ENCODE data around the gene PPIP5K2. TPM values are rescaled to one million over a fixed set of nuclear protein-coding genes. Genes with fewer than 3 reads are reported as not detected.

Gene PPIP5K2
- total and polyA plus RNA-seq, 7 donors, result 4.5 to 11.0 (median 7.4) TPM

DNA sequence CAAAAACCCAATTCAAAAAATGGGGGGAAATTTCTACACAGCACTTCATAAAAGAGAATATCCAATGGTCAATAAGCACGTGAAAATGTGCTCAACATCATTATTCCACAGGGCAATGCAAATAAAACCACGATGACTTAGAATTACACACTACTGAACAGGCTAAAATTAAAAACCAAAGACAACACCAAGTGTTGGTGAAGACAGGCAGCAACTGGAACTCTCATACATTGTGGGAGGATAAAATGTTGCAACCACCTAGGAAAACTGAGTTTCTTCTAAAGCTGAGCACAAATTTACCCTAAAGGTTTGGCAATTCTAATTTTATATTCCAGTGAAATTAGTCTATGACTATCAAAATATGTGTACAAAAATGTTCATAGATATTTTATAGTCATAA lies 9.7 kb upstream of the PPIP5K2 start:
- WGBS, 3 donors, result 91 to 95% (median 94%) methylated on average over 2 of the region's 2 CpGs
- Histone ChIP-seq H3K4me3 (no peak overlapping the region), H3K27me3 (ENCODE audit: insufficient read depth in 3 of 3, low read length in 2 of 3) (no peaks in the 10 kb centered on the region), H3K27ac (no peak overlapping the region), H3K4me1 (no peaks in the 10 kb centered on the region), H3K36me3 (ENCODE audit: insufficient read depth in 1 of 2, low read depth in 1 of 2) (peaks cover 0 to 15% of the 10 kb centered on the region in 2 donors), H3K9me3 (no peaks in the 10 kb centered on the region)
- ATAC-seq (no peak), DNase-seq (no peak)
- TF ChIP-seq, protein P1, sequence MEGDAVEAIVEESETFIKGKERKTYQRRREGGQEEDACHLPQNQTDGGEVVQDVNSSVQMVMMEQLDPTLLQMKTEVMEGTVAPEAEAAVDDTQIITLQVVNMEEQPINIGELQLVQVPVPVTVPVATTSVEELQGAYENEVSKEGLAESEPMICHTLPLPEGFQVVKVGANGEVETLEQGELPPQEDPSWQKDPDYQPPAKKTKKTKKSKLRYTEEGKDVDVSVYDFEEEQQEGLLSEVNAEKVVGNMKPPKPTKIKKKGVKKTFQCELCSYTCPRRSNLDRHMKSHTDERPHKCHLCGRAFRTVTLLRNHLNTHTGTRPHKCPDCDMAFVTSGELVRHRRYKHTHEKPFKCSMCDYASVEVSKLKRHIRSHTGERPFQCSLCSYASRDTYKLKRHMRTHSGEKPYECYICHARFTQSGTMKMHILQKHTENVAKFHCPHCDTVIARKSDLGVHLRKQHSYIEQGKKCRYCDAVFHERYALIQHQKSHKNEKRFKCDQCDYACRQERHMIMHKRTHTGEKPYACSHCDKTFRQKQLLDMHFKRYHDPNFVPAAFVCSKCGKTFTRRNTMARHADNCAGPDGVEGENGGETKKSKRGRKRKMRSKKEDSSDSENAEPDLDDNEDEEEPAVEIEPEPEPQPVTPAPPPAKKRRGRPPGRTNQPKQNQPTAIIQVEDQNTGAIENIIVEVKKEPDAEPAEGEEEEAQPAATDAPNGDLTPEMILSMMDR (IDR thresholded peaks at IDR 0.05), result no peak
- intact Hi-C loops (cut with DNase I), result loop anchor here in 1 of 2 donors (10.0 kb wide), 1 partner anchor 356 kb away; the partner anchor contains the start of gene PAM

DNA sequence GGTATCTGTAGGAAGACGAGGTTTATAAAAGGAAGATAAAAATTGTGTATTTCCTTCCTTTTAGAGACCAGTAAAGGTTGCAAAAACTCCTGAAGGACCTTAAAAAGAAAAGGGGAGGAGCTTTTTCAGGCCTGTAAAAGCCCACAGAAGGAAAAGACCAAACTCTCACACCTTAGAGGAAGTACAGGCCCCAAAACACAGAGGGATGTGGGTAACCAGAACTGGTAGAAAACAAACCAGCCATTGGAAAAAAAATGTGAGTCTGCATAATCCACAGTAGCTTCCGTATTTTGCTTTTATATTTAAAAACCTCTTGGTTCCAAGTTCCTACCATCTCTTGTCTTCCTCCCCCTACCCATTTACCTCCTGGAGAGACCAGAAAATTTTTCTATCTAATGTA lies 8.6 kb upstream of the PPIP5K2 start:
- ATAC-seq, result no peak
- no peak overlapping the region for H3K27ac ChIP-seq

DNA sequence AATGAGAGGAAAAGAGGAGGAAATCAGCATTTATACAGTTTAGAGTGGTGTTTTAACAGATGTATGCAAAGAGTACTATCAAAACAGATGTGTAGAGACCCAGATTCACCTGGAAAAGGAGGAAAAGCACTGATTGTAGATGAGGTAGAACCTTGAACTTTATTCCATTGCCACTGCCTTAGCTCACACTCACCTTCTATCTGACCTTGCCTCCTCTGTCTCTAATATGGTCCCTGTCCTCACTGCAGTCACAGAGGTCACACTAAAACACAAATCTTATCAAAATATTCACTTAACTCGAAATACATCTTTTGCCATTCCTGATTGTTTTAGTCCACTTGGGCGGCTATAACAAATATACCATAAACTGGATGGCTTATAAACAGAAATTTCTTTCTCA lies 7.2 kb upstream of the PPIP5K2 start:
- no peak overlapping the region for H3K4me3 ChIP-seq
- no peak for ATAC-seq
- intact Hi-C loops (cut with DNase I), result loop anchor here in 1 of 2 donors (10.0 kb wide), 1 partner anchor 358 kb away; the partner anchor contains the start of gene PAM

More for the DNA sequence above, 8.6 kb upstream of the PPIP5K2 start:
- Histone ChIP-seq H3K9me3 (no peaks in the 10 kb centered on the region), H3K4me3 (no peak overlapping the region), H3K36me3 (ENCODE audit: insufficient read depth in 1 of 2, low read depth in 1 of 2) (peaks cover 0 to 14% of the 10 kb centered on the region in 2 donors), H3K27me3 (ENCODE audit: insufficient read depth in 3 of 3, low read length in 2 of 3) (no peaks in the 10 kb centered on the region), H3K4me1 (peaks cover under 1% of the 10 kb centered on the region)
- intact Hi-C loops (cut with DNase I), result loop anchor here in 1 of 2 donors (10.0 kb wide), 1 partner anchor 357 kb away; the partner anchor contains the start of gene PAM
- no peak for DNase-seq
- 84 to 86% (median 84%) methylated on average over 2 of the region's 2 CpGs for WGBS, 3 donors
- TF ChIP-seq, protein P1 (IDR thresholded peaks at IDR 0.05), result no peak

GRCh38 chr5:103114440-103114839 lies 5.7 kb upstream of the PPIP5K2 start:
- Histone ChIP-seq H3K27me3 (ENCODE audit: insufficient read depth in 3 of 3, low read length in 2 of 3) (no peaks in the 10 kb centered on the region), H3K9me3 (no peaks in the 10 kb centered on the region), H3K4me1 (peaks cover 21% of the 10 kb centered on the region), H3K36me3 (ENCODE audit: insufficient read depth in 1 of 2, low read depth in 1 of 2) (no peaks in the 10 kb centered on the region), H3K4me3 (no peak overlapping the region), H3K27ac (no peak overlapping the region)
- TF ChIP-seq, protein P1 (IDR thresholded peaks at IDR 0.05), result no peak
- WGBS, 3 donors, result 82 to 87% (median 85%) methylated on average over 2 of the region's 2 CpGs
- intact Hi-C loops (cut with DNase I), result loop anchor here in 1 of 2 donors (10.0 kb wide), 1 partner anchor 360 kb away; the partner anchor contains the start of gene PAM
- DNase-seq, result no peak
- no peak for ATAC-seq

More for the DNA sequence above, 7.2 kb upstream of the PPIP5K2 start:
- Histone ChIP-seq H3K4me1 (peaks cover 13% of the 10 kb centered on the region), H3K9me3 (no peaks in the 10 kb centered on the region), H3K27ac (no peak overlapping the region), H3K36me3 (ENCODE audit: insufficient read depth in 1 of 2, low read depth in 1 of 2) (no peaks in the 10 kb centered on the region), H3K27me3 (ENCODE audit: insufficient read depth in 3 of 3, low read length in 2 of 3) (no peaks in the 10 kb centered on the region)
- WGBS, 3 donors, result 94 to 96% (median 95%) methylated on average over 2 of the region's 2 CpGs
- no peak for DNase-seq
- TF ChIP-seq, protein P1 (IDR thresholded peaks at IDR 0.05), result no peak

Data from psoas muscle (tissue), 8 donors.